GM12873 (cell line): ENCODE data around the gene CLDN15.

Experiments
- CTCF ChIP-seq: IDR thresholded peaks from 2 replicates; pipeline ENCODE4 v1.5.1; 2012; ENCODE audit warnings: low read depth, mild to moderate bottlenecking, moderate library complexity, low read length, control low read depth; ENCODE audit not compliant: insufficient read depth; ENCODE audit errors: missing control alignments

The CLDN15 gene

GRCh38 chr7:101220295-101220694 lies 17.3 kb downstream of the CLDN15 start:
- TF ChIP-seq CTCF: no peak

- no peak for TF ChIP-seq CTCF
These were observed 19.1 kb downstream of the CLDN15 start for GRCh38 chr7:101218236-101219125.

GRCh38 chr7:101217388-101218235 lies 20.0 kb downstream of the CLDN15 start, which contains the start of the genes PLOD3 and ZNHIT1:
PLOD3 (minus strand) TSS chr7:101217581; CDS start chr7:101217274, 307 bp downstream.
ZNHIT1 (plus strand) TSS chr7:101218165; CDS start chr7:101218196, 31 bp downstream.
- TF ChIP-seq CTCF: no peak

GRCh38 chr7:101216860-101217387 lies 20.7 kb downstream of the CLDN15 start:
- TF ChIP-seq CTCF: peak; percentile 24

- TF ChIP-seq CTCF: no peak
These were observed 21.4 kb downstream of the CLDN15 start for GRCh38 chr7:101216001-101216859.

- TF ChIP-seq CTCF: no peak
These were observed 25.6 kb downstream of the CLDN15 start for GRCh38 chr7:101212014-101212413.
